Measurements from ENCODE around the gene TOM1L2.

TOM1L2 gene

GRCh38 chr17:17868641-17869522 lies 103.3 kb downstream of the TOM1L2 start:
- no peak for DNase-seq

GRCh38 chr17:17866897-17867296 lies 105.3 kb downstream of the TOM1L2 start:
- DNase-seq: no peak

DNA sequence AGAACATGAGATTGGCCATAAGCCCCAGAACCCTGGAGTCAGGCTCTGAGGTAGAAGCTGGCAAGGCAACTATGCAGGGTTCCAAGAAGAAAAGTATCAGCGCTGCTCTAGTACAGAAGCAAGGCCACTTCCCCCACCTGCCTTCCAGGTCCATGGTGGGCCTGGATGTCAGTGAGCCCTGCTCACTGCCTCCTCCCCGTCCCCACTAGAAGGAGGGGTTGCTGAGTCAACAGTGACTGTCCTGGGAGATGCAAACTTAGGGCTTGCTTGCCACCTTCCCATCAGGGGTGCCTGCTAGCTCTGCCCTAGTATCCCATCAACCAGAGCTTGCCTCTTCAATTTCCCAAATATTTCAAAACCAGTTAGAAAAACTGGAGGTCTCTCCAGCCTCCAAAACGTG lies 105.8 kb downstream of the TOM1L2 start:
- DNase-seq: no peak

- DNase-seq: no peak
These were observed 107.2 kb downstream of the TOM1L2 start for GRCh38 chr17:17865035-17865434.

DNA sequence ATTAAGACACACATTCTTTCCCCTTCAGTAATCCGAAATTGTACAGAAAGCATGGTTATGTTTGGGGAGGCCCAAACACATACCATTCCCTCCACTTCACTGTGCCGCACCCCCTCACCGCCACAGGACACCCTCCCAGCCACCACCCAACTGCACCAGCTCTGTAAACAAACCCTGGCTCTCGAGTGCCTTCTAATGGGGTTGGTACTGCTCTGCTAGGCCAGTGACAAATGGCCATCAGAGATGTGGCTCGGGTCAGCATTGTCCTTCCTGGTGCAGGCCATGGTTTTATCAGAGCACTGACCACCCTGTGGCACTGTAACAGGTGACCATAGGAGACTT lies 111.5 kb downstream of the TOM1L2 start:
- DNase-seq: no peak

DNA sequence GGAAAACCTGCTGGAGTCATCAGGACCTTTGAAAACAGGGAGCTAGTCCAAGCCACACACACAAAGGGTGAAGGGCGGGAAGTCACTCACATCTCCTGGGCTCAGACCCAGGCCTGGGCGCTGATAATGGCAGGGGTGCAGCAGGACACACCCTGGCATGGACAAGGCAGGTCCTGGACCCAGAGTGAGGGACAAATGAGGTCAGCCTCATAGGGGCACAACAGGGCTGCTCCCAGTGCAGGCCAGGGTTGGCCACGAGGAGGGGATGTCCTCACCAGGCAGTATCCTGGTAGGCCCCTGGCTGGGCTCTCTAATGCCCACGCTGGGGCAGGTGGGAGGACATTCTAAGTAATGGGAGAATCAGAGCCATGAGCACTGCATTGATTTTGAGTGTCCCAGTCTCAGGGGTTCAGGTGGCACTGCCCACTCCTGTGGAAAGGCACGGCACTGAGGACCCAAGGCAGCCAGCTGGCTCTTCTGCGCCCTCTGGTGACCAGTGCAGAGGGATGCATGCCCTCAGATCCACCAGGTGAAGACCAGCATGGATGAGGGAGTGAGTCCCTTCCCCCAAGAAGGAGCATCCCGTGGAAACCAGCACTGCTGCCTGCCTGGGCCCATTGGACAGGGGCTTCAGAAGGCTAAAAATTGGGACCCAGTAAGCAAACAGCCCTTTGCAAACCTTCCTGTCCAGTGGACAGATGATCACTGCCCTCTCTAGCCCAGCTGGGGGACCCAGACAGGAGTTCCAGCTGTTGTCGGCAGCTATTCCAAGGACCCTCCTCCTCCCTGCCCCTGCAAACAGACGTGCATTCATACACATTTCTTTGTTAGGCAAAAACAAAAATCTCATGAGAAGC lies 112.1 kb downstream of the TOM1L2 start:
- peak; percentile 79 for DNase-seq

DNA sequence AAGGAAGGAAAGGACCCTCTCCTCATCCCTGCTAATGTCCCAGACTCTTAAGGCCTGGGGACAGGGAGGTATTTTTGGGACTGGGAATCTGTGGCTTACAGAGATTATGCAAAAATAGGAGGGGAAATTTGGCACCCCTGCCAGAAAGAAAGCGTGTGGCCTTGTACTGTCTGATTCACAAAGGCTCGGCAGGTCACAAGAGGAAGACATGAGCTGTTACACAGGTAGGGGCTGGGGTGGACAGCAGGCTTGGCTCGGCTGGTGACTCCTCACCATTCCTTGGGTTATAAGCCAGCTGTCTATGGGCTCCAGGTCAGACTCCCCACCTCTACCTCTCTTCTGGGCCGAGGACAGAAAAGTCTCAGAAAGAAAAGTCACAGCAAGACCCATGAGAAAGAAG lies 114.7 kb downstream of the TOM1L2 start:
- no peak for DNase-seq

DNA sequence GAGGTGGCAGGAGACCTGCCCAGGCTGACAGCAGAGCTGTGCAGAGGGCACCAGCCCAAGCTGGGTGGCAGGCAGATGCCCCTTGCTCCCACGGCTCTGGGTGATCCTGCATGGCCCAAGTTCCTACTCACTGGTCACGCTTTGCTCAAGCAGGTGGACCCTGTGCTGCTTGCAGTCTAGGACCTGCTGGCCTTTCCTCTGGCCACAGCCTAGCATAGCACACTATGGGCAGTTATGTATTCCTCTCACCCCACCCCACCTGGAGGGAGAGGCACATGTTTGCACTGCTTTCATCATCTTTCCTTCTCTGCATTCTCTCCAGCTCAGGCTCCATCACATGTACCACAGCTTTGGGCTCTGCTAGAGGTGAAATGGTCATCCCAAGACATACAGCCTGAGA lies 115.8 kb downstream of the TOM1L2 start:
- DNase-seq: no peak

DNA sequence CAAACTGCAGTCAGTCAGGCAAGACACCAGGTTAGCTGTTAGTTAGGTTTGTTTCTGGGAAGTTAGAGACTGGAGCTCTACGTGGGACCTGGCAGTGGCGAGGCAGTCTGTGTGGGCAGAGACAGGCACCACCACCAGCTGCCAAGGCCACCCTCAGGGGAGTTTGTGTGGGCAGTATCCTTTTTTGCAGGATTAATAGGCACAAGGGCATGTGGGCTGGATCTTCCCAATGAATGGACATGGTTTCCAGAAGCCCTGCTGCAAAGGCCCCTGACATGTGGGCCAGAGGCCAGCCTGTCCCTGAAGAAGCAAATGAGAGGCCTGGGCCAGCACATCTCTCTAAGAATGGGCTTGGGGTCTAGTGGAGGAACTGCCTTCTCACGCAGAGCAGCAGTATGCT lies 116.2 kb downstream of the TOM1L2 start:
- no peak for DNase-seq

GRCh38 chr17:17853811-17854447 lies 118.3 kb downstream of the TOM1L2 start:
- DNase-seq: no peak

DNA sequence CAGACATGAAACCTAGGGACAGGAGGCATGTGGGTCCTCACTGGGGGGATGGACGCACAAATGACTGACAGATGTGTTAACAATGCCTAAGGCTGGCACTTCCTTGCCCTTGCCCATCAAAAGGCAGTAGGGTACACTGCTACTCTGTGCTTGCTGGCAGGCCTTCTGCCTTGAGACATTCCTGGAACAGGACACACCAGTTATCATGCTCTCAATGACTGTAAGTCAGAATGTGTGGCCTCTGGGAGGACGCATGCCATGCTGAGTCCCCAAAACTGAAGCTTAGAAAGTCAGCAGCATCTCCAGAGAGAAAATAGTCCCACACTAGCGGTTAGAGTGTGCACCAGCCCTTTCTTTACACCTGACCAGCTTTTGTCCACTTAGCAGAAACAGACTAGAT lies 119.3 kb downstream of the TOM1L2 start:
- DNase-seq: no peak

DNA sequence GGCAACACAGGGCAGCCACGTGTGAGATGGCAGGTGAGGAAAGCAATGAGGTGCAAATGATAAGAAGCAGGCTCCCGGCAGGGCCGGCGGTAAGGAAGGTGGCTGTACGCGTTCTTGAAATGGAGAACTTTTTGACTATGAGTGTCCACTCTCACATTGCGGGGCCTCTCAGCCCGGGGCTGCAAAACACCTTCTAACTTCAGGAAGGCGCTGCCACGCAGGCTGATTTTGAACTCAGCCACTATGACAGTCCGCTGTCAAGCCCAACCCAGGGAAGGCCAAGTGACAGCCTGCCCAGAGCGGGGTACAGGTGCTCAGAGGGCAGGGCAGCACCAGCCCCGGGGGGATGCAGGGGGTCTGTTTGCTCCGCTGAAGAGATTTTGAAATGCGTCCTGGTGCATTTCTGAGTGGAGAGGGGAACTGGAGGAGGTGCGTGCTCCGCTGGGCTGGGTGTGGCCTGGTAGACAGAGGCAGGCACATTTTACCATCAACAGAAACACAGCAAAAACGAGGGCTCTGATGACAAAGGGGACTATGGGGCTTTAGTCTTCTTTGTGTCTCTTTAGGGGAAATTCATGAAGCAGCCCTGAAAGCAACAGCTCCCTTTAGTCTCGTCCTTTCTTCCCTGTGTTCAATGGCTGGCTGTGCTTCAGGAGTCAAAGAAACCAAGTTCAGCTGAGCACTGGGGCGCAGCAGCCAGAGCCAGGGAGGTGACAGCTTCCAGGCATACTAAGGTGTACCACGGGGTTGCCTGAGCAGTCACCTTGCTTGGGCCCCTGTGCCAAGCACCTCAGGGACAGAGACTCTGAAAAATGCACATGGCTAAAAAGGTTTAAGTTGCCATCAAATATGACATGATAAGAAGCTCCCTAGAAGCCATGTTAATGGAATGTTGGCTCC lies 120.8 kb downstream of the TOM1L2 start:
- no peak for DNase-seq

DNA sequence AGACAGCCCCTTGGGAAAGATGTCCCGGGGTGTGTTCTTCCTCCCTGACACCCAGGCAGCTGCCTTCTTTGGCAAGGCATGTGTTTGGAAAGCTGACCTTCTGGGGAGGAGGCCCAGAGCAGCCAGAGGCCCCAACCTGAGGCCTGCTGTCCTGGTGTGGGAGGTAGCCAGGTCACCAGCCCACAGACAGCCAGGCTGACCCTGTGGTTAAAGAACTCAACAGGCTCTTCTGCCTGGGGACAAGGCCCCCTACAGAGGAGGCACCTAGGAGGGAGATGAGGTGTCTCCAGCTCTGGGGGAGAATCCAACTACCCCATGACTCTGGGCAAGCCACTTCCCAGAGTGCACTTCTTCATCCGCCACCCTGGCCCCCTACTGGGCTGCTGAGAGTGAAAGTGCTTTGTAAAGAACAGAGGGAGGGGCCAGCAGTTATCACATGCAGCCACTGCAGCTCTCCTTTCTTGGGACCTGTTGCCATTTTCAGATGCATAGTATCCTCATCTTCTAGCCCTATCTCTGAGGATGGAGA lies 122.3 kb downstream of the TOM1L2 start:
- peak; percentile 93 for DNase-seq

DNA sequence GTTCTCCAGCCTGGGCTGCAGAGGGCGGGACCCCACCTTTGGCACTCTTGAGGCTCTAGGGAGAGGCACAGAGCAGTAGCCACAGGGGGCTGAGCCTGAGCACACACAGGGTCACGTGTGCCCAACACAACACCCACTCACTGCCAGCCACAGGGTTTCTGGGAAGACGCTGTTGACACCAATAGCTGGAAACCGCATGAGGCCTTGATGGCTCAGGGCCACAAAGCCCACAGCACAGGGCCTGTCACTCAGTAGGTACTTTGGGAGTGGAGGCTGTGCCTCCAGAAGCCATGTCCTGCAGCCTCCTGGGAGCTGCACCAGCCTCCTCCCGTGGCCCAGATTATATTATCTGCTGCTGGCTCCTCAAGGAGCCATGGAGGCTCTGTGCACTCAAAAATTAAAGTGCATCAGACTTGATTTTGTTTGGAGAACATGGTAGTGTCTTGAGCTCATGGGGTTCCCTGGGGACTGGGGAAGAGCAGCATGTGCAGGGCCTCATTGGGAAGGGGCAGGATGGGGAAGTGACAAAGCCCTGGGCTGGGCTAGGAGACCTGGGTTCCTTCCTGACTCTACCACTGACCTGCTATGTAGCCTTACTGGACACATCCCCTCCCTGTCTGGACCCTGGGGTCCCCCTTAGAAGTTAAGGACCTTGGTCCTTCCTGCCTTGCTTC lies 122.9 kb downstream of the TOM1L2 start:
- DNase-seq: peak; percentile 99

- DNase-seq: peak; percentile 20
These were observed 123.7 kb downstream of the TOM1L2 start for GRCh38 chr17:17848311-17849082.

GRCh38 chr17:17847726-17848125 lies 124.5 kb downstream of the TOM1L2 start:
- no peak for DNase-seq

DNA sequence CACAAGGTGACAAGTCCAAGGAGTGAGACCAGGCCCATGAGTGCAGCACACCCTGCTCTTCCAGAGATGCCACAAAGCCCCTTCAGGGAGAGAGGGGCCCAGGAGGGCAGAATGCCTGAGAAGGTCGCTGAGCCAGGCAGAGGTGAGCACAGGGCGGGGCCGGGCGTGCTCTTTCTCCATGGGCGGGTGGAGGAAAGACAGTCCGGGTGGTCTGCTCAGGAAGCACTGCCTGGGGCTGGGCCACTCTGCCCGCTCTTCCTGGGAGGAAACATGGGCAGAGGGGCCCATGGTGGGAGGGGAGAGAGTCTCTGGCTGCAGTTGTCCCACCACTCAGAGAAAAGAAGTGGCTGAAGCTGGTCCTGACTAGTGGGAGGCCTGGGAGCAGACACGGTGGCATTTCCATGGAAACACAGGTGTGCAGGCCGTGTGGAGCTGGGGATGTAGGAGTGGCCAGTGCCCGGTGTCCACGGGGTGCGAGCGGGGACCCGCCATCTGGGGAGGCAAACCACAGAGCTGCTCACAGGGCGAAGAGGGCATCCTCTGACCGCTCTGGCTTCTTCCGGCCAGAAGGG lies 125.0 kb downstream of the TOM1L2 start:
- DNase-seq: no peak

- DNase-seq: no peak
These were observed 125.6 kb downstream of the TOM1L2 start for GRCh38 chr17:17846645-17847044.

- DNase-seq: no peak
These were observed 126.2 kb downstream of the TOM1L2 start for GRCh38 chr17:17846003-17846402.

GRCh38 chr17:17845046-17845775 lies 127.0 kb downstream of the TOM1L2 start:
- no peak for DNase-seq

All from hematopoietic multipotent progenitor cell treated with erythropoietin and hydrocortisone succinate and interleukin-3 and kit ligand, for 8 days (in vitro differentiated cells).